ENCODE results near the gene LMNA. TPM values are rescaled to one million over a fixed set of nuclear protein-coding genes. Genes with fewer than 3 reads are reported as not detected.

The LMNA gene
- total RNA-seq, 1 experiment from 2014 or later = 51.0 TPM

DNA sequence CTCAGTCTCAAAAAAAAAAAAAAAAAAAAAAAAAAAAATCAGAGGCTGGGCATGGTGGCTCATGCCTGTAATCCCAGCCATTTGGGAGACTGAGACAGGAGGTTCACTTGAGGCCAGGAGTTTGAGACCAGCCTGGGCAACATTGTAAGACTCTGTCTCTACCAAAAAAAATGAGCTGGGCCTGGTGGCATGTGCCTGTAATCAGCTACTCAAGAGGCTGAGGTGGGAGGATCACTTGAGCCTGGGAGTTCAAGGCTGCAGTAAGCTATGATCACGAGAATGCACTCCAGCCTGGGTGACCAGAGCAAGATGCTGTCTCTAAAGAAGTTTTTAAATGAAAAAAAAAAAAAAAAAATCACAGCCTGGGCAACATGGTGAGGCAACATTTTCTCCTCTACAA, 49.2 kb downstream of the LMNA start:
- H3K27ac ChIP-seq (ENCODE audit: insufficient read length, low read depth, low read length) = no peak overlapping the region
- no peak overlapping the region for H2AK5ac ChIP-seq (ENCODE audit: insufficient read length, low read length)
- H3T11ph ChIP-seq (ENCODE audit: low read length) = no peak overlapping the region
- no peak overlapping the region for H2BK5ac ChIP-seq (ENCODE audit: insufficient read length, low read length)
- no peak overlapping the region for H3K23ac ChIP-seq (ENCODE audit: insufficient read length, low read depth, low read length)
- no peaks in the 10 kb centered on the region for H3K79me2 ChIP-seq (ENCODE audit: insufficient read depth, low read length)
- H3K56ac ChIP-seq (ENCODE audit: insufficient read length, low read depth, low read length) = no peak overlapping the region
- no peaks in the 10 kb centered on the region for H4K20me1 ChIP-seq (ENCODE audit: control insufficient read depth, insufficient read depth, insufficient read length)
- H2BK120ac ChIP-seq (ENCODE audit: low read depth, low read length, poor library complexity, severe bottlenecking) = no peak overlapping the region
- no peak overlapping the region for H4K8ac ChIP-seq (replicated peaks; ENCODE audit: insufficient read length, low read depth, low read length)
- H4K91ac ChIP-seq (ENCODE audit: insufficient read length, low read depth, low read length) = no peak overlapping the region
- WGBS (ENCODE audit: extremely low coverage, insufficient read length, low lambda C conversion rate) = no CpG with 5 or more reads among the region's 1 CpG
- no peak overlapping the region for H4K5ac ChIP-seq (ENCODE audit: insufficient read length, low read depth, low read length)
- Mint-ChIP-seq H3K27ac (no peak overlapping the region), H3K4me1 (peaks cover 24 to 28% of the 10 kb centered on the region in 2 experiments), H3K27me3 (ENCODE audit: low read depth) (no peaks in the 10 kb centered on the region), H3K4me3 (no peak overlapping the region), H3K36me3 (ENCODE audit: insufficient read depth in 1 of 3, low read depth in 3 of 3) (peaks cover 2 to 37% (median 21%) of the 10 kb centered on the region in 3 experiments; a peak in 6 of 7 replicates), H3K9me3 (no peaks in the 10 kb centered on the region)
- no peaks in the 10 kb centered on the region for H3K9me3 ChIP-seq (ENCODE audit: control insufficient read depth, low read depth, low read length)
- H2BK12ac ChIP-seq (ENCODE audit: insufficient read length, low read depth, low read length) = no peak overlapping the region
- no peak for TF ChIP-seq CTCF (conservative IDR thresholded peaks at IDR 0.05)
- no peak for DNase-seq
- no peak overlapping the region for H3K18ac ChIP-seq (ENCODE audit: insufficient read length, low read depth, low read length)
- no peaks in the 10 kb centered on the region for H3K79me1 ChIP-seq (ENCODE audit: insufficient read depth, low read depth, low read length, poor library complexity, severe bottlenecking)
- no peak overlapping the region for H3K4me2 ChIP-seq (ENCODE audit: insufficient read depth, insufficient read length, low read length)
- H3K14ac ChIP-seq (ENCODE audit: insufficient read depth, low read length) = no peak overlapping the region
- peaks cover 5% of the 10 kb centered on the region for H3K23me2 ChIP-seq (ENCODE audit: insufficient read length, low read depth, low read length, poor library complexity, severe bottlenecking)
- no peak overlapping the region for H2BK20ac ChIP-seq (ENCODE audit: low read depth, low read length, poor library complexity, severe bottlenecking)
- H3K9ac ChIP-seq (ENCODE audit: extremely low read depth, insufficient read length, low read length) = no peak overlapping the region
- no peaks in the 10 kb centered on the region for H3K27me3 ChIP-seq (ENCODE audit: insufficient read depth, low read length)
- no peak overlapping the region for H2BK15ac ChIP-seq (ENCODE audit: low read depth, low read length)
- H2AFZ ChIP-seq (ENCODE audit: low read length) = no peak overlapping the region
- H3K4me1 ChIP-seq (ENCODE audit: insufficient read depth, low read length) = no peaks in the 10 kb centered on the region; the same call in 1 of the 2 replicates
- H3K4ac ChIP-seq (ENCODE audit: low read depth, low read length) = no peak overlapping the region

Measured in H9 (cell line).